SK-N-SH (cell line): ENCODE results near the gene CDK18.

Source experiments
- CTCF ChIP-seq: fragments of 200-600 bp; sonication (generic); IDR thresholded peaks from 2 replicates; pipeline ENCODE4 v1.6.1; 2017; ENCODE audit warnings: antibody characterized with exemption, mild to moderate bottlenecking, moderate library complexity
- EP300 ChIP-seq, 2 experiments: IDR thresholded peaks; 2 replicates each; pipeline versions ENCODE4 v1.4.0 to v1.6.1; 2012; ENCODE audit warnings: borderline replicate concordance in 1 of 2, low read depth in 1 of 2, low read length in 1 of 2
- EZH2phosphoT487 ChIP-seq: fragments of 200-600 bp; sonication (generic); IDR thresholded peaks from 2 replicates; pipeline ENCODE4 v1.6.1; 2017; ENCODE audit warnings: low read depth, mixed run types, mild to moderate bottlenecking, antibody characterized with exemption, moderate library complexity, borderline replicate concordance
- FOXJ3 ChIP-seq: sonication (generic); formaldehyde crosslinking; IDR thresholded peaks from 2 replicates; pipeline ENCODE4 v1.5.1; 2020; ENCODE audit warnings: mild to moderate bottlenecking, missing genetic modification reagents
- GABPA ChIP-seq: IDR thresholded peaks from 2 replicates; pipeline ENCODE4 v1.4.0; 2012; ENCODE audit warnings: low read depth, mild to moderate bottlenecking
- MXI1 ChIP-seq: IDR thresholded peaks from 2 replicates; pipeline ENCODE4 v1.6.1; 2012; ENCODE audit warnings: mild to moderate bottlenecking, low read depth, low read length, improper control_type of control experiment
- POLR2AphosphoS5 ChIP-seq: IDR thresholded peaks from 2 replicates; pipeline ENCODE4 v1.6.1; 2012; ENCODE audit warnings: low read depth, low read length
- RAD21 ChIP-seq: IDR thresholded peaks from 2 replicates; pipeline ENCODE4 v1.6.1; 2012; ENCODE audit warnings: mild to moderate bottlenecking, low read length
- RCOR1 ChIP-seq: fragments of 150-350 bp; IDR thresholded peaks from 2 replicates; pipeline ENCODE4 v1.6.1; 2017; ENCODE audit warnings: antibody characterized with exemption, low read length
- TAF1 ChIP-seq: IDR thresholded peaks from 2 replicates; pipeline ENCODE4 v1.6.1; 2012; ENCODE audit warnings: low read depth, mild to moderate bottlenecking, low read length, moderate library complexity, borderline replicate concordance
- TEAD4 ChIP-seq: IDR thresholded peaks from 2 replicates; pipeline ENCODE4 v1.4.0; 2012; ENCODE audit warnings: mild to moderate bottlenecking, borderline replicate concordance; ENCODE audit not compliant: insufficient read depth
- USF2 ChIP-seq: fragments of 150-350 bp; IDR thresholded peaks from 2 replicates; pipeline ENCODE4 v1.6.1; 2017; ENCODE audit warnings: antibody characterized with exemption, low read length, low read depth, borderline replicate concordance

- TF ChIP-seq EZH2phosphoT487 (no peak), MXI1 (no peak), CTCF (no peak), RCOR1 (no peak), FOXJ3 (CRISPR knock-in tag) (no peak), POLR2AphosphoS5 (no peak), USF2 (no peak), EP300 (IDR thresholded peaks at IDR 0.05; ENCODE audit: borderline replicate concordance in 1 of 2, low read depth in 1 of 2, low read length in 1 of 2) (no peak), GABPA (no peak), RAD21 (no peak), TAF1 (no peak), TEAD4 (no peak)
These were observed 18.2 kb downstream of the CDK18 start for GRCh38 chr1:205522692-205523091.
